Measurements from ENCODE around the gene LAD1.

Gene LAD1

DNA sequence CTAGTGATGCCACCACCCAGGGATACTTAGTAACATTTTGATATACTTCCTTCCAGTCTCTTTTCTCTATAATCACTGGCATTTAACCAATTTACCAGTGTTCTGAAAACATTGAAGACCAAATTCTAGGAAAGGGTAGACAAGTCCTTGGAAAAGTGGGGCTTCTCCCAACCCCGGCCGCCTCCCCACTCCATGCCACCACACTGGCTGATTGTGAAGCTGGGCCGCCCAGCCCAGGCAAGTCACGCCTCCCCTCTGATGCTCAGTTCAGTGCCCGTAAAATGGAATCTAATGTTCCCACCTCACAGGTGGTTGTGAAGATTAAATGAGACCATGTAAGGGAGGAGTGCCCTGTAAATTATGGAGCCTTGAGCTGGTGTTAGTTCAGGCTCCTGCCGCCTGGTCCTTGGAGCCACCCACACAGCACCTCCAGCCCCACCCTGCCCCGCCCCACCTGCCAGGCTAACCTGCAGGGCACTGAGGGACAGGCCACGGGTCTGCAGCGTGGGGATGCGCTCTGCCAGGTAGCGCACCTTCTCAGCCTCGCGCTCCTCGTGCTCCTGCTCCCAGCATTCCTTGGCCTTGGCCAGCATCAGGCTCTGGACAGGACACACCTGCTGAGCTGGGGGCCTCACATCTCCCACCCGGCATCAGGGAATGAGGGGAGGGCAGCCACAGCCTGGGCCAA, 15.1 kb upstream of the LAD1 start:
- no peaks in the 10 kb centered on the region for H3K79me2 ChIP-seq (ENCODE audit: control insufficient read depth, low read length)
- H3K9me2 ChIP-seq (replicated peaks; ENCODE audit: control insufficient read depth, low read length), result no peaks in the 10 kb centered on the region
- H3K27ac ChIP-seq (ENCODE audit: low read depth, low read length), result no peak overlapping the region
- no peaks in the 10 kb centered on the region for H4K20me1 ChIP-seq (ENCODE audit: control insufficient read depth, insufficient read depth, low read depth, low read length)
- TF ChIP-seq, protein P1, sequence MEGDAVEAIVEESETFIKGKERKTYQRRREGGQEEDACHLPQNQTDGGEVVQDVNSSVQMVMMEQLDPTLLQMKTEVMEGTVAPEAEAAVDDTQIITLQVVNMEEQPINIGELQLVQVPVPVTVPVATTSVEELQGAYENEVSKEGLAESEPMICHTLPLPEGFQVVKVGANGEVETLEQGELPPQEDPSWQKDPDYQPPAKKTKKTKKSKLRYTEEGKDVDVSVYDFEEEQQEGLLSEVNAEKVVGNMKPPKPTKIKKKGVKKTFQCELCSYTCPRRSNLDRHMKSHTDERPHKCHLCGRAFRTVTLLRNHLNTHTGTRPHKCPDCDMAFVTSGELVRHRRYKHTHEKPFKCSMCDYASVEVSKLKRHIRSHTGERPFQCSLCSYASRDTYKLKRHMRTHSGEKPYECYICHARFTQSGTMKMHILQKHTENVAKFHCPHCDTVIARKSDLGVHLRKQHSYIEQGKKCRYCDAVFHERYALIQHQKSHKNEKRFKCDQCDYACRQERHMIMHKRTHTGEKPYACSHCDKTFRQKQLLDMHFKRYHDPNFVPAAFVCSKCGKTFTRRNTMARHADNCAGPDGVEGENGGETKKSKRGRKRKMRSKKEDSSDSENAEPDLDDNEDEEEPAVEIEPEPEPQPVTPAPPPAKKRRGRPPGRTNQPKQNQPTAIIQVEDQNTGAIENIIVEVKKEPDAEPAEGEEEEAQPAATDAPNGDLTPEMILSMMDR (IDR thresholded peaks at IDR 0.05; ENCODE audit: low read depth, low read length, poor library complexity, severe bottlenecking), result no peak
- no peak for TF ChIP-seq EZH2phosphoT487 (IDR thresholded peaks at IDR 0.05; ENCODE audit: borderline replicate concordance, low read length)
- no peaks in the 10 kb centered on the region for H3F3A ChIP-seq (ENCODE audit: control insufficient read depth, insufficient read depth)
- H3K36me3 ChIP-seq (ENCODE audit: control insufficient read depth, low read length), result no peaks in the 10 kb centered on the region
- H3K4me1 ChIP-seq (ENCODE audit: control insufficient read depth, low read length), result no peaks in the 10 kb centered on the region
- no peak overlapping the region for H3K4me2 ChIP-seq (ENCODE audit: low read length)
- no peaks in the 10 kb centered on the region for H3K9me3 ChIP-seq (ENCODE audit: control insufficient read depth, insufficient read depth, low read length)
- peaks cover 10% of the 10 kb centered on the region; the same call in 1 of the 2 replicates for H3K27me3 ChIP-seq (ENCODE audit: control insufficient read depth, low read length)
- H3K4me3 ChIP-seq (ENCODE audit: low read length), result no peak overlapping the region

DNA sequence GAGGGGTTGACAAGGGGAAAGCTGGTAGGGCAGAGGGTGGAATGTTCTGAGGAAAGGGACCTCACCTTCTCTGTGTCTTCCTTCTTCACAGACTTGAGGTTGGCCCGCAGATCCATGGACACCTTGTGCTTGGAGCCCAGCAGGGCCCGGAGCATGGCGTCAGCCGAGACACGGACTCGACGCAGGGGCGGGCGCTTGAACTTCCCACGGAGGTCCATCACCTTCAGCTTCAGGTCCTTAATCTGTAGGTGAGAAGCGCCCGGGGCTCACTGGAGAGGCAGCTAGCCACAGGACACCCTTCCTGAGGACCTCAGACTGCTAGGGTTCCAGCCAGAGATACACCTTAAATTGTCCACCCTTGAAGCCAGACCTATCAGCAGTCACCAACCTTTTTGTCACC, 12.2 kb upstream of the LAD1 start:
- no peaks in the 10 kb centered on the region for H3F3A ChIP-seq (ENCODE audit: control insufficient read depth, insufficient read depth)
- TF ChIP-seq, protein P1 (IDR thresholded peaks at IDR 0.05; ENCODE audit: low read depth, low read length, poor library complexity, severe bottlenecking), result no peak
- no peak for TF ChIP-seq EZH2phosphoT487 (IDR thresholded peaks at IDR 0.05; ENCODE audit: borderline replicate concordance, low read length)
- no peak overlapping the region for H3K27ac ChIP-seq (ENCODE audit: low read depth, low read length)
- H3K27me3 ChIP-seq (ENCODE audit: control insufficient read depth, low read length), result 0 out of 2 replicates have a peak, but pooled peaks cover 5% of the 10 kb centered on the region
- no peaks in the 10 kb centered on the region for H3K79me2 ChIP-seq (ENCODE audit: control insufficient read depth, low read length)
- no peaks in the 10 kb centered on the region for H3K4me1 ChIP-seq (ENCODE audit: control insufficient read depth, low read length)
- no peaks in the 10 kb centered on the region for H4K20me1 ChIP-seq (ENCODE audit: control insufficient read depth, insufficient read depth, low read depth, low read length)
- no peaks in the 10 kb centered on the region for H3K9me2 ChIP-seq (replicated peaks; ENCODE audit: control insufficient read depth, low read length)
- no peak overlapping the region for H3K4me2 ChIP-seq (ENCODE audit: low read length)
- no peaks in the 10 kb centered on the region for H3K36me3 ChIP-seq (ENCODE audit: control insufficient read depth, low read length)
- no peaks in the 10 kb centered on the region for H3K9me3 ChIP-seq (ENCODE audit: control insufficient read depth, insufficient read depth, low read length)
- H3K4me3 ChIP-seq (ENCODE audit: low read length), result no peak overlapping the region

DNA sequence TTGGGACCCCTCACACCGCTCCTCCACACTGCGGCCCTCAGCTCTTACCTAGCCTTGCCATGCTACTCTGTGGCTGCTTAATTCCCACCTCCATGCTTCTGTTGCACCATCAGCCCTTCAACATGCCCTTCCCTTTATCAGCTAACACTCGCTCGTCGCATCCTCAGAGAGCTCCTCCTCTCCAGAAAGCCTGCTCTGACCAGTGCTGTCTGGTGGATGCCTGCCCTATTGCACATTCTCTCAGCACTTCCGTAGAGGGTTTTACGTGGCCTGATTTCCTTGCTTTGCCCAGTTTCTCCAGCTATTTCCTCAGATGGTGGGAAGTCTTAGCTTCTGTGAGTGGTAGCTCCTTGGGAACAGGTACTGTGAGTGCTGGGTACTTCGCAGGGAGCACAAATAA, 10.3 kb upstream of the LAD1 start:
- no peaks in the 10 kb centered on the region for H4K20me1 ChIP-seq (ENCODE audit: control insufficient read depth, insufficient read depth, low read depth, low read length)
- H3K4me2 ChIP-seq (ENCODE audit: low read length), result no peak overlapping the region
- no peaks in the 10 kb centered on the region for H3K4me1 ChIP-seq (ENCODE audit: control insufficient read depth, low read length)
- H3K79me2 ChIP-seq (ENCODE audit: control insufficient read depth, low read length), result no peaks in the 10 kb centered on the region
- H3K27ac ChIP-seq (ENCODE audit: low read depth, low read length), result no peak overlapping the region
- no peaks in the 10 kb centered on the region for H3K9me2 ChIP-seq (replicated peaks; ENCODE audit: control insufficient read depth, low read length)
- no peaks in the 10 kb centered on the region for H3K27me3 ChIP-seq (ENCODE audit: control insufficient read depth, low read length)
- no peaks in the 10 kb centered on the region for H3F3A ChIP-seq (ENCODE audit: control insufficient read depth, insufficient read depth)
- TF ChIP-seq, protein P1 (IDR thresholded peaks at IDR 0.05; ENCODE audit: low read depth, low read length, poor library complexity, severe bottlenecking), result no peak
- no peak for TF ChIP-seq EZH2phosphoT487 (IDR thresholded peaks at IDR 0.05; ENCODE audit: borderline replicate concordance, low read length)
- no peak overlapping the region for H3K4me3 ChIP-seq (ENCODE audit: low read length)
- H3K9me3 ChIP-seq (ENCODE audit: control insufficient read depth, insufficient read depth, low read length), result no peaks in the 10 kb centered on the region
- no peaks in the 10 kb centered on the region for H3K36me3 ChIP-seq (ENCODE audit: control insufficient read depth, low read length)

Measured in DOHH2 (cell line).